ENCODE data around the gene PLAC1.

- TF ChIP-seq CTCF (IDR thresholded peaks at IDR 0.05), result no peak
- no peak for TF ChIP-seq POLR2AphosphoS5 (IDR thresholded peaks at IDR 0.05; ENCODE audit: low read depth, low read length)
- TF ChIP-seq REST (IDR thresholded peaks at IDR 0.05; ENCODE audit: insufficient read depth in 1 of 2, low read depth in 2 of 2, low read length in 1 of 2), result no peak
These were observed 114.1 kb downstream of the PLAC1 start for GRCh38 chrX:134544135-134544512.
